ENCODE data around the gene CERS4. TPM values are rescaled to one million over a fixed set of nuclear protein-coding genes. Genes with fewer than 3 reads are reported as not detected.

Gene CERS4
- total and polyA plus RNA-seq, 2 donors (not counting 1 experiment from before 2014, with no cell fraction given): 104 to 125 TPM

DNA sequence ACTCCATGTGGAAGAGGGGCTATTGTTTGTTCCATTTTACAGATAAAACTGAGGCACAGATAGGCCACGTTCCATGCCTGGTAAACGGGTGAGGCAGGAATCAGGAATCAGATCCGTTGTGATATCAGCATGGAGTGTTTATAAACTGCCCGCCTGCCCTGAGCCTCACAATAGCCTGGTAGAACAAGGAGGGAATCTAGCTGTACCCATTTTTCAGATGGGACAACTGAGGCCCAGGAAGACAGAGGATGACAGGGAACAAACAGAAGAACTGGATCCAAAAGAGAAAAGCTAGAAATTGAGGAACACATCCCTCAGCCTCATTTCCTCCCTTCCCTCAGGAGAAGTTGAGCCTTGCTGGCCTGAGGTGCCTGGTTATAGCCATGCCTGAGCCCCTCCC is 32.5 kb downstream of the CERS4 start:
- 89% methylated on average over 4 of the region's 4 CpGs for WGBS (ENCODE audit: insufficient coverage)
- peaks cover 29% of the 10 kb centered on the region for H4K20me1 ChIP-seq (ENCODE audit: control insufficient read depth, insufficient read depth, low read length, poor library complexity, severe bottlenecking)
- peaks cover 54% of the 10 kb centered on the region for H3K79me2 ChIP-seq (ENCODE audit: control insufficient read depth, insufficient read depth, low read length)
- TF ChIP-seq EZH2 (IDR thresholded peaks at IDR 0.05; ENCODE audit: borderline replicate concordance, insufficient read depth, low read depth, low read length, poor library complexity, severe bottlenecking): no peak
- TF ChIP-seq, protein P1, sequence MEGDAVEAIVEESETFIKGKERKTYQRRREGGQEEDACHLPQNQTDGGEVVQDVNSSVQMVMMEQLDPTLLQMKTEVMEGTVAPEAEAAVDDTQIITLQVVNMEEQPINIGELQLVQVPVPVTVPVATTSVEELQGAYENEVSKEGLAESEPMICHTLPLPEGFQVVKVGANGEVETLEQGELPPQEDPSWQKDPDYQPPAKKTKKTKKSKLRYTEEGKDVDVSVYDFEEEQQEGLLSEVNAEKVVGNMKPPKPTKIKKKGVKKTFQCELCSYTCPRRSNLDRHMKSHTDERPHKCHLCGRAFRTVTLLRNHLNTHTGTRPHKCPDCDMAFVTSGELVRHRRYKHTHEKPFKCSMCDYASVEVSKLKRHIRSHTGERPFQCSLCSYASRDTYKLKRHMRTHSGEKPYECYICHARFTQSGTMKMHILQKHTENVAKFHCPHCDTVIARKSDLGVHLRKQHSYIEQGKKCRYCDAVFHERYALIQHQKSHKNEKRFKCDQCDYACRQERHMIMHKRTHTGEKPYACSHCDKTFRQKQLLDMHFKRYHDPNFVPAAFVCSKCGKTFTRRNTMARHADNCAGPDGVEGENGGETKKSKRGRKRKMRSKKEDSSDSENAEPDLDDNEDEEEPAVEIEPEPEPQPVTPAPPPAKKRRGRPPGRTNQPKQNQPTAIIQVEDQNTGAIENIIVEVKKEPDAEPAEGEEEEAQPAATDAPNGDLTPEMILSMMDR (IDR thresholded peaks at IDR 0.05): no peak
- H3K4me1 Mint-ChIP-seq: peaks cover 50% of the 10 kb centered on the region
- no peaks in the 10 kb centered on the region for H3K27me3 ChIP-seq (replicated peaks in 1 of 4; ENCODE audit: control extremely low read depth in 1 of 4, control insufficient read depth in 3 of 4, insufficient read depth in 4 of 4, low read length in 3 of 4)
- H3K36me3 ChIP-seq (replicated peaks in 1 of 2; ENCODE audit: control extremely low read depth in 1 of 2, control insufficient read depth in 1 of 2, extremely low read depth in 1 of 2, insufficient read depth in 2 of 2, low read length in 1 of 2): peaks cover 0 to 10% of the 10 kb centered on the region in 2 experiments
- no peak overlapping the region for H3K4me3 Mint-ChIP-seq
- H3K4me2 ChIP-seq (replicated peaks; ENCODE audit: low read depth, low read length, poor library complexity, severe bottlenecking): no peak overlapping the region
- H3K4me1 ChIP-seq (ENCODE audit: control insufficient read depth in 2 of 2, insufficient read depth in 2 of 2, low read length in 2 of 2): peaks cover 20 to 29% of the 10 kb centered on the region in 2 donors
- H3K4me3 ChIP-seq (ENCODE audit: control extremely low read depth in 1 of 5, extremely low read depth in 1 of 5, insufficient read depth in 1 of 5, low read depth in 2 of 5, low read length in 4 of 5): no peak overlapping the region
- no peaks in the 10 kb centered on the region for H3K9me3 Mint-ChIP-seq (ENCODE audit: insufficient read depth)
- POLR2A ChIA-PET: interaction anchor here (1.0 to 2.0 kb wide), 2 partner anchors 47 kb away, joined by 3 to 5 read pairs; no protein-coding TSS in a partner anchor
- no peak overlapping the region for H3K9ac ChIP-seq (ENCODE audit: low read length)
- no peak for ATAC-seq (ENCODE audit: low read depth)
- intact Hi-C loops (cut with micrococcal nuclease): loop anchor here (5.0 kb wide), 1 partner anchor 49 kb away; no protein-coding TSS in a partner anchor
- peak overlapping the region; percentile 41 for H3K27ac Mint-ChIP-seq
- CTCF ChIA-PET: interaction anchor here (0.8 to 4.6 kb wide), 6 partner anchors 11 to 240 kb away, joined by 3 to 29 read pairs (median 4); no protein-coding TSS in a partner anchor
- DNase-seq: no peak
- H3K27me3 Mint-ChIP-seq: no peaks in the 10 kb centered on the region
- no peak overlapping the region for H2AFZ ChIP-seq (ENCODE audit: insufficient read depth, low read depth, low read length, poor library complexity, severe bottlenecking)
- no peak overlapping the region for H3K27ac ChIP-seq (ENCODE audit: low read length in 2 of 2)
- H3K9me3 ChIP-seq (ENCODE audit: control extremely low read depth in 1 of 3, control insufficient read depth in 2 of 3, insufficient read depth in 1 of 3, low read length in 2 of 3): peaks cover 0 to 20% (median 10%) of the 10 kb centered on the region in 3 donors

DNA sequence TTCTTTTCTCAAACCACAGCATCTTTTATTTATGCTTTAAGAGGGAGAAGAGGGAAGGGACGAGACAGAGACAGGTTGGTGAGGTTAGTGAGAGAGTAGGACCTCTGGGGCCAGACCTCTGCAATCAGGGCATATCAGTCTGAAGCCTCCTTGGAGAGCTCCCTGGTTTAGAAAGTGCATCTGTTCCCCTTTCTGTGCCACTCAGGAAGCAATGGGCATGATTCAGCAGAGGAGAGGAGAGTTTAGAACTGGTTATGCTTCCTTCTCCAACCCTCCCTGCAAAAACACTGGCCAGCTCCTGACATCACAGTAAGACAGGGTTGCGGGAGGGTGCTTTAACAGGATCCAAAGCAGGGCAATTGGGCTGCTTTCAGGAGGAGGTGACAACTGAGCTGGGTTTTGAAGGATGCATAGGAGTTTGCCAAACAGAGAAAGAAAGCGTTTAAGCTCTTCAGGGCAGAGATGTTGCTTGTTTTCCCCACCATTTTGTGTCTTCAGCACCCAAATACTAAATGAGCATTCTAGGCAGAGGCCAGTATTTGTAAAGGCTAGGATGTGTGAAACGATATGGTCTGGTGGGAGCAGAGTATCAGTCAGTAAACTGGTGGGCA is 33.1 kb downstream of the CERS4 start:
- CTCF ChIA-PET: interaction anchor here (0.6 to 4.6 kb wide), 9 partner anchors 10 to 226 kb away, joined by 3 to 29 read pairs (median 3); no protein-coding TSS in a partner anchor
- H3K9me3 ChIP-seq (ENCODE audit: control extremely low read depth in 1 of 3, control insufficient read depth in 2 of 3, insufficient read depth in 1 of 3, low read length in 2 of 3): peaks cover 0 to 20% (median 10%) of the 10 kb centered on the region in 3 donors
- peaks cover 49% of the 10 kb centered on the region for H3K79me2 ChIP-seq (ENCODE audit: control insufficient read depth, insufficient read depth, low read length)
- ATAC-seq (ENCODE audit: low read depth) (no peak), DNase-seq (no peak)
- peaks cover 0 to 10% of the 10 kb centered on the region in 2 experiments for H3K36me3 ChIP-seq (replicated peaks in 1 of 2; ENCODE audit: control extremely low read depth in 1 of 2, control insufficient read depth in 1 of 2, extremely low read depth in 1 of 2, insufficient read depth in 2 of 2, low read length in 1 of 2)
- no peak overlapping the region for H2AFZ ChIP-seq (ENCODE audit: insufficient read depth, low read depth, low read length, poor library complexity, severe bottlenecking)
- H4K20me1 ChIP-seq (ENCODE audit: control insufficient read depth, insufficient read depth, low read length, poor library complexity, severe bottlenecking): peaks cover 22% of the 10 kb centered on the region
- Mint-ChIP-seq H3K27me3 (no peaks in the 10 kb centered on the region), H3K27ac (no peak overlapping the region), H3K9me3 (ENCODE audit: insufficient read depth) (no peaks in the 10 kb centered on the region), H3K4me1 (peaks cover 47% of the 10 kb centered on the region), H3K4me3 (no peak overlapping the region)
- H3K4me3 ChIP-seq (ENCODE audit: control extremely low read depth in 1 of 5, extremely low read depth in 1 of 5, insufficient read depth in 1 of 5, low read depth in 2 of 5, low read length in 4 of 5): no peak overlapping the region
- no peak overlapping the region for H3K9ac ChIP-seq (ENCODE audit: low read length)
- no peak overlapping the region for H3K4me2 ChIP-seq (replicated peaks; ENCODE audit: low read depth, low read length, poor library complexity, severe bottlenecking)
- no peak overlapping the region for H3K27ac ChIP-seq (ENCODE audit: low read length in 2 of 2)
- WGBS (ENCODE audit: insufficient coverage): 64% methylated on average over 3 of the region's 4 CpGs
- intact Hi-C loops (cut with micrococcal nuclease): loop anchor here (5.0 kb wide), 1 partner anchor 50 kb away; no protein-coding TSS in a partner anchor
- TF ChIP-seq, protein P1 (IDR thresholded peaks at IDR 0.05): no peak
- no peak for TF ChIP-seq EZH2 (IDR thresholded peaks at IDR 0.05; ENCODE audit: borderline replicate concordance, insufficient read depth, low read depth, low read length, poor library complexity, severe bottlenecking)
- peaks cover 20 to 24% of the 10 kb centered on the region in 2 donors for H3K4me1 ChIP-seq (ENCODE audit: control insufficient read depth in 2 of 2, insufficient read depth in 2 of 2, low read length in 2 of 2)
- POLR2A ChIA-PET: interaction anchor here (0.6 to 2.0 kb wide), 3 partner anchors 34 to 82 kb away, joined by 4 to 6 read pairs (median 5); no protein-coding TSS in a partner anchor
- no peaks in the 10 kb centered on the region for H3K27me3 ChIP-seq (replicated peaks in 1 of 4; ENCODE audit: control extremely low read depth in 1 of 4, control insufficient read depth in 3 of 4, insufficient read depth in 4 of 4, low read length in 3 of 4)
